Measurements from ENCODE around the gene FBLN5.

FBLN5 gene

GRCh38 chr14:91841065-91841464 lies 106.4 kb downstream of the FBLN5 start:
- in situ Hi-C loops (cut with MboI; ENCODE audit: low pct_unique_long_range_greater_than_20kb, low sequenced_read_pairs, unreplicated experiment): no loop called here
- no peak for TF ChIP-seq CTCF (IDR thresholded peaks at IDR 0.05; ENCODE audit: extremely low read depth, insufficient read depth, missing control alignments)
- no peak for DNase-seq (ENCODE audit: low spot score)

- no peak for DNase-seq (ENCODE audit: low spot score)
- no peak for TF ChIP-seq CTCF (IDR thresholded peaks at IDR 0.05; ENCODE audit: extremely low read depth, insufficient read depth, missing control alignments)
- in situ Hi-C loops (cut with MboI; ENCODE audit: low pct_unique_long_range_greater_than_20kb, low sequenced_read_pairs, unreplicated experiment): no loop called here
These were observed 107.7 kb downstream of the FBLN5 start for GRCh38 chr14:91839749-91840148.

GRCh38 chr14:91837076-91837475 lies 110.4 kb downstream of the FBLN5 start:
- TF ChIP-seq CTCF (IDR thresholded peaks at IDR 0.05; ENCODE audit: extremely low read depth, insufficient read depth, missing control alignments): no peak

GRCh38 chr14:91835920-91836843 lies 111.3 kb downstream of the FBLN5 start:
- TF ChIP-seq CTCF (IDR thresholded peaks at IDR 0.05; ENCODE audit: extremely low read depth, insufficient read depth, missing control alignments): peak; percentile 13
- DNase-seq (ENCODE audit: low spot score): peak; percentile 93
- in situ Hi-C loops (cut with MboI; ENCODE audit: low pct_unique_long_range_greater_than_20kb, low sequenced_read_pairs, unreplicated experiment): no loop called here

More at GRCh38 chr14:91837076-91837475, 110.4 kb downstream of the FBLN5 start:
- DNase-seq (ENCODE audit: low spot score): no peak
- in situ Hi-C loops (cut with MboI; ENCODE audit: low pct_unique_long_range_greater_than_20kb, low sequenced_read_pairs, unreplicated experiment): no loop called here

GRCh38 chr14:91835197-91835919 lies 112.1 kb downstream of the FBLN5 start:
- peak; percentile 47 for DNase-seq (ENCODE audit: low spot score)
- in situ Hi-C loops (cut with MboI; ENCODE audit: low pct_unique_long_range_greater_than_20kb, low sequenced_read_pairs, unreplicated experiment): no loop called here
- TF ChIP-seq CTCF (IDR thresholded peaks at IDR 0.05; ENCODE audit: extremely low read depth, insufficient read depth, missing control alignments): no peak

GRCh38 chr14:91834571-91834970 lies 112.9 kb downstream of the FBLN5 start:
- DNase-seq (ENCODE audit: low spot score): no peak
- in situ Hi-C loops (cut with MboI; ENCODE audit: low pct_unique_long_range_greater_than_20kb, low sequenced_read_pairs, unreplicated experiment): no loop called here

More at GRCh38 chr14:91834571-91834970, 112.9 kb downstream of the FBLN5 start:
- TF ChIP-seq CTCF (IDR thresholded peaks at IDR 0.05; ENCODE audit: extremely low read depth, insufficient read depth, missing control alignments): no peak
